Kidney epithelial cell (primary cell): ENCODE measurements around the gene GRAP. TPM values are rescaled to one million over a fixed set of nuclear protein-coding genes. Genes with fewer than 3 reads are reported as not detected.
A peak's percentile ranks its signal among the peaks of the same experiment; 100 is the strongest.

ENCODE experiments used
- DNase-seq: peaks from one replicate; pipeline ENCODE4 v3.0.0-alpha.2; 2010; ENCODE audit warnings: low read depth
- H3K27me3 ChIP-seq: 2 replicates; pipeline ENCODE4 v1.6.0; 2011; ENCODE audit warnings: low read length; ENCODE audit not compliant: control insufficient read depth, insufficient read depth
- H3K36me3 ChIP-seq: 2 replicates; pipeline ENCODE4 v1.5.1; 2011; ENCODE audit warnings: low read length; ENCODE audit not compliant: control insufficient read depth, insufficient read depth
- H3K4me3 ChIP-seq: 2 replicates; pipeline ENCODE4 v1.5.1; 2011; ENCODE audit warnings: low read depth, mild to moderate bottlenecking, control low read depth, low read length
- total RNA-seq: library from RNA; depleted of rRNA; stranded (reverse); fragments of >200 nt; gene quantifications from 2 replicates; pipeline ENCODE4 v1.2.3, GENCODE V29; 2015
- TF ChIP-seq, protein P1 (sequence below): IDR thresholded peaks from 2 replicates; pipeline ENCODE4 v1.5.1; 2011; ENCODE audit warnings: mild to moderate bottlenecking, moderate library complexity, low read length, control low read depth, inconsistent platforms; ENCODE audit not compliant: insufficient read depth, poor library complexity, severe bottlenecking

The GRAP gene
- total RNA-seq, 1 donor from 2014 or later: 1.6 TPM

- H3K36me3 ChIP-seq: no peaks in the 10 kb centered on the region
- H3K27me3 ChIP-seq: no peaks in the 10 kb centered on the region
- DNase-seq: no peak
- TF ChIP-seq, protein P1, sequence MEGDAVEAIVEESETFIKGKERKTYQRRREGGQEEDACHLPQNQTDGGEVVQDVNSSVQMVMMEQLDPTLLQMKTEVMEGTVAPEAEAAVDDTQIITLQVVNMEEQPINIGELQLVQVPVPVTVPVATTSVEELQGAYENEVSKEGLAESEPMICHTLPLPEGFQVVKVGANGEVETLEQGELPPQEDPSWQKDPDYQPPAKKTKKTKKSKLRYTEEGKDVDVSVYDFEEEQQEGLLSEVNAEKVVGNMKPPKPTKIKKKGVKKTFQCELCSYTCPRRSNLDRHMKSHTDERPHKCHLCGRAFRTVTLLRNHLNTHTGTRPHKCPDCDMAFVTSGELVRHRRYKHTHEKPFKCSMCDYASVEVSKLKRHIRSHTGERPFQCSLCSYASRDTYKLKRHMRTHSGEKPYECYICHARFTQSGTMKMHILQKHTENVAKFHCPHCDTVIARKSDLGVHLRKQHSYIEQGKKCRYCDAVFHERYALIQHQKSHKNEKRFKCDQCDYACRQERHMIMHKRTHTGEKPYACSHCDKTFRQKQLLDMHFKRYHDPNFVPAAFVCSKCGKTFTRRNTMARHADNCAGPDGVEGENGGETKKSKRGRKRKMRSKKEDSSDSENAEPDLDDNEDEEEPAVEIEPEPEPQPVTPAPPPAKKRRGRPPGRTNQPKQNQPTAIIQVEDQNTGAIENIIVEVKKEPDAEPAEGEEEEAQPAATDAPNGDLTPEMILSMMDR: no peak
- H3K4me3 ChIP-seq: peak overlapping the region; percentile 63
Observed at GRCh38 chr17:19003543-19004420, 43.0 kb downstream of the GRAP start.

DNA sequence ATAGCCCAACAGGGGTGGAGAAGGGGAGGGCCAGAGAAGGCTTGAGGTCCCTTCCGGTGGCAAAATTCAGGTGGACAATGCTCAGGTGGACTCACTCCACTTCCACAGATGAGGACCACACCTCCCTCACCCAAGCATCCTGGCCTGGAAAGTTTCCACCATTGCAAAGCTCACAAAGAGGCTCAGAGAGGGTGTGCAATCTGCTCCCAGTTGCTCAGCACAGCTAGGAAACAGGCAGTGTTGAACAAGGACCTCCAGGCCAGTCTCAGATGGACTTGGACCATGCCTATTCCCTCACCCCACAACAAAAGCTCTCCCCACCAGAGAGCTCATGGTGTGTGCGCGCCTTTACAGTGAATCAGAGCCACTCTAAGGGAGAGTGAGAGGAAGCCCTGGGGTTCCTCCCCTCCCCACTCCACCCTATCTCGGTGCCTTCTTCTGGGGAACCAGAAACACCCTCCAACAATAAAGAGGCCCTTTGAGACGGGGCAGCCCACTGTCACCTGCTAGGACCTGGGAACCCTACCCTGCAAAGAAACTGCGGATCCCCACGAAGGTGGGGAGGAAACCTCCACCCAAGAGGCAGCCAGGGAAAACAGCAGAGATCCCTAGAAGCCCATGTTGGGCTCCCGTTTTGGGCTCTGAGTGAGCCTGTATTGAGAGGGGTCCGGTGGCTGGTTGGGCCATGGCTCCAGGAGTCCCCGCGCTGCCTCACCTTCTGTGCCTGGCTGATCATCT is 43.8 kb downstream of the GRAP start:
- no peaks in the 10 kb centered on the region for H3K27me3 ChIP-seq
- H3K4me3 ChIP-seq: peak overlapping the region; percentile 63
- no peak for DNase-seq
- TF ChIP-seq, protein P1: no peak
- no peaks in the 10 kb centered on the region for H3K36me3 ChIP-seq

- Histone ChIP-seq H3K36me3 (peaks cover 1% of the 10 kb centered on the region), H3K27me3 (no peaks in the 10 kb centered on the region), H3K4me3 (no peak overlapping the region)
- no peak for DNase-seq
- TF ChIP-seq, protein P1: no peak
Observed at GRCh38 chr17:19001907-19002590, 44.7 kb downstream of the GRAP start.

DNA sequence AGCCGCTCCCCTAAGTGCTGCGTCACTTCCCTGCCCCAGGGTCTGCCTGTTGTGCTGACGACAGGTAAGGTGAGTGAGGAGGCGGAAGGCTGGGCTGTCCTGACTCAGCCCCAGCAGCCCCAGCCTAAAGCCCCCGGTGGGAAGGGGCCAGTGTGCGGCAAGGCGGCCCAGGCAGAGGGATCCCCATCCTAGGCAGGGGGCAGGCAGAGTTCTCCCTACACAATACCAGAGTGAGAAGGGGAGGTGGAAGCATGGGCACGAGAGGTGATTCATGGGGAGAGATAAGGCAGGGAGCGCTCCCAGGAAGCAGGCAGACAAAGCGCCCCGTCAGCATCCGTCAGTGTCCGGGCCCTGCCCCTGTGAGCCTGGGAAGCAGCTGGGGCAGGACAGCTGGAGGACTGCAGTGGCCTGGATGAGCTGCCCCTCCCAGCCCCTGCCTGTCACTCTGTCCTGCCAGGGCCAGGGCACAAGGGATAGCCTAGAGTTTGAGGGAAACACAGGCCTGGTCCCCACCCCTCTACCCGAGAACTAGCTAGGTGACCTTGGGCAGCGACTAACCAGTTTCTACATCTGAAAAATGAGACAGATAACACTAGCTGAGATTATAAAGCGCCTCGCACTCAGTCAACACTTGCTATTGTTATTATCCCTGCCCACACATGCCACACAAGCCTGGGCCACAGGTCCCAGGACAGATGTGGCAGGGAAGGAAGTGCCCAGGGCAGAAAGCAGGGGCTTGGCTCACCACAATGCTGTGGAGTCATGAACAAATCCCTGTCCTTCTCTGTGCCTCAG is 46.0 kb downstream of the GRAP start:
- no peak for DNase-seq
- TF ChIP-seq, protein P1: no peak
- H3K36me3 ChIP-seq: peaks cover 1% of the 10 kb centered on the region
- H3K27me3 ChIP-seq: no peaks in the 10 kb centered on the region
- no peak overlapping the region for H3K4me3 ChIP-seq

GRCh38 chr17:18999911-19000310 is 46.8 kb downstream of the GRAP start:
- TF ChIP-seq, protein P1: no peak
- Histone ChIP-seq H3K36me3 (peaks cover 1% of the 10 kb centered on the region), H3K27me3 (no peaks in the 10 kb centered on the region), H3K4me3 (no peak overlapping the region)
- DNase-seq: no peak
